NCI-H226 (cell line): ENCODE data around the gene CDH23.
A peak's percentile ranks its signal among the peaks of the same experiment; 100 is the strongest.

Experiments used
- DNase-seq: peaks from one replicate; pipeline ENCODE4 v3.0.0-alpha.2; 2015

The CDH23 gene

DNA sequence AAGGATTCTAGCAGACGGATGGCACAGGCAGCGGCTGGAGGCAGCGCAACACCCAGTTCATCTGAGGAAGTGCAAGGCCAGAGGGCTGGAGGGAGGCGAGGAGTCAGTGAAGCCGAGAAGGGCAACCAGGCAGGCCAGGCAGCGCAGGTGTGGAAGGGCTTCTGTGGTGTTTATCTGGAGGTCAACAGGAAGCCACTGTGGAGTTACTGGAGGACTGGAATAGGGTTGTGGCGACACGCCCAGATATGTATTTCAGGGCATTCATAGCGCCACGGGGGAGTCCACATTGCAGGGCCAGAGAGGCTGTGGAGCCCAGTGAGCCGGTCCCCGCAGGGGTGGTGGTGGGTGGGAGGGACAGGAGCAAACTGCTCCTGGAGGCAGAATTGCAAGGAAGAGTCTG, 150.6 kb downstream of the CDH23 start:
- DNase-seq, result no peak

DNA sequence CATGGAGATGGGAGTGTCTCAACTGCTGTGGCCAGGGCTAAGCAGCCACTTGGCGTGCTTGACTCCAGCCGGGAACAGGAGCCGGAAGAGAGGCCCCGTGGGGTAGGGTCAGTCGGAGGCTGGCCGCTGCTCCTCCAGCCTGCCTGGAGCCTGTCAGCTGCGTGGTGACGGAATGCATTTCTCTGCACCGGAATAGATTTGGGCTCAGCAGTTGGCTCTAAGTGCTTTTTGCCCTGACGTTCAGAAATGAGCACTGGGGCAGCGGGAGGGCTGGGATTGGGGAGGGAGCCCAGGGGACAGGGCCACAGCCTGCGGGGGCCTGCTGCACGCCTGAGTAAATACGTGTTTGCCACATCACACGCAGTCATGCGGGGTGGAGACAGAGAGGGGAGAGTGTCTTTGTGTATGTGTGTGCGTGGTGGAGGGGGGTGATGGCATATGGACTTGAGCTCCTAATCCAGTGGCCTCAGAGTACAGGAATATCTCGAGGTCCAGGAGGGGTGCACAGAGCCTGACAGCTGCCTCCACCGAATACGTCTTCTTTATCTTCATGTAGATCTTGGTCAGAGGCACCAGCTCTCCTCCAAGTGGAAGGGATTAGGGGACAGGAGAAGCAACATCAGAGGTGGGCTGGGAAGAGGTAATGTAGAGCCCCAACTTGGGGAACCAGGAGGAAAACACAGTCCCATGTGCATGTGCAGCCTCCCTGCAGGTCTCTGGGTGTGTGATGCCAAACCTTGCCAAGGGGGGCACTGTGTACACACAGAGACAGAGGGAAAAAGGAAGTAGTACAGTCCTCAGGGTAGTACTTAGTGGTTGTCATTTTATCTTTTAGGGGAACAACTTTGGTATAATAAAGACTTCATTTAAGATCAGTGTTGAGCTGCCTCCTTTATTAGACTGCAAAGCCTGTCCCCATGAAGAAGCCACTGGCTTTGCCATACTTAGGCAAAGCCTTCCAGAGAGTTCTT, 151.4 kb downstream of the CDH23 start:
- peak; percentile 19 for DNase-seq

DNA sequence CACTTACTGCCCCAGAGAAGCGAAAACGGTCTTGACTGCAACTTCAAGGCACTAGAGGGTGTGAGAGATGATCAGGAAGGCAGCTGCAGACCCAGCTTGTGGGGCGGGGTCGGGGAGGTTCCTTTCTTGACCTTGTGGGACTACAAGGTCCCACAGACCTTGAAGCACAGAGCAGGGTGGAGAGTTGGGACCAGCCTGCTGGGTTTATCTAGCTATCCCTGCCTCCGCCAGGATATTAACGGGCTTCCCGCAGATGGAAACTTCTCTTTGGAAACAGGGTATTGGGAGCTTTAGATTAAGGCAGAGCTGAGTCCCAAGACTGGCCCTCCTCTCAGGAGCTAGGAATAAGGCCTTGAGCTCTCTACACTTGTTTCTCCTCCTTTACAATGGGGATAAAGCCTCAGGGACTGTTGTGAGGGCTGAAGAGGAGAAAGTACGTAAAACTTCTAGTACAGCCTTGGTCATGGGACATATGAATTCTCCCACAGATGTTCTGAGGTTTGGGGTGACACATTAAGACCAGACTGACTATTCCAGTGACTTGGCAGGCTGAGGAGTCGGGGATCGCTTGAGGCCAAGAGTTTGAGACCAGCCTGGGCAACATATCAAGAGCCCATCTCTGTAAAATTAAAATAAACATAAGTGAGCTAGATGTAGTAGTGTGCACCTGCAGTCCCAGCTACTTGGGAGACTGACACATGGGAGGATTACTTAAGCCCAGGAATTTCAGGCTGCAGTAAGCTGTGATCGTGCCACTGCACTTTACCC, 153.2 kb downstream of the CDH23 start:
- DNase-seq, result no peak

DNA sequence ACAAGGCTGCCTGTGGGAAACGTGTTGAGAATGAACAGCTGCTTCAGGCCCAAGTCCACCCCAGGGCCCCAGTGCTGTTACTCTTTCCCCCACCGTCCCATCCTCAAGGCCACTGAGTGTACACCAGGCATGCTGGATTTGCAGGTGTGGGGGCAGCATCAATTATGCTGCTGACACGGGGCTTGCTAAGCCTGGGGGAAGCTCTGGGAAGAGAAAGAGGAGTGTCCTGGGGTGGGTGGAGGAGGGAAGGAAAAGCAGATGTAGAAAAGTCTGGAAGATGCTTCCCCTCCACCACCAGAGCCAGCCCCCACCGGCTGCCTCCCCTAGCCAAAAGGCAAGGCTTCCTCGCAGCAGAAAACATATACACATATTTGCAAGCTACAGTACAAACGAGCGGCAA, 153.9 kb downstream of the CDH23 start:
- no peak for DNase-seq

DNA sequence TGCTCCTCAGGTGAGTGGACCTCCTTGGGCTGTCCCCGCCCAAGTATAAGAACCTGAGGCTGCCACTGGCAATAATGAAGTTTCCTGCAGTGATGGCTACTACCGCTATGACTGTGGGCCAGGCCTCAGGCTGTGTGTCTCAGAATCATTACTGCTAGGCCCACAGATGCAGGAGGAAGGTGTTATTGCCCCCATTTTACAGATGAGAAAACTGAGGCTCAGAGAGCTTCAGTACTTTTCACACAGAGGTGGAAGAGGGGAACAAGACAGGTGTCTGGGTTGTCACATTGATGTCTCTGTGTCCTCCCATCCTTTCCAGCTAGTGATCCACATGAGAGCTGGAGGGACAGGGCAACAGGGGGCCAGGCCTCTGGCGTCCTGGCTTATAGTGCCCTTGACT, 155.2 kb downstream of the CDH23 start:
- no peak for DNase-seq

DNA sequence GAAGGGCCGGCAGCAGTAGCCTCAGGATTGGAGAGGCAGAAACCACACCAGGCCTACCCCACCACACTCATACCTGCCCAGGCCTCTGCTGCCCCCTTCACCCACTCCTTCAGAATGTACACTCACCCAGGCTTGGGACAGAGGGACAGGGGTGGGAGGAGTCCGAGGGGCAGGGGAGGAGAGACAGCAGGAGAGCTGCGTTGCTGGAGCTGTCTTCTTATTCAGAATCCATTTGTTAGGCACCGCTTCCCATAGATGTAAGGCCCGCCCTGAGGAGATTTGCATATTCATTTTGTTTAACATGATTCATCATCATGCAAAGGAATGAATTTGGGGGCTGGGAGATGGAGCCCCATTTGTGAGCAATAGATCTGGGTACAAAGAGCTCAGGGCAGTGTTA, 156.7 kb downstream of the CDH23 start:
- no peak for DNase-seq

DNA sequence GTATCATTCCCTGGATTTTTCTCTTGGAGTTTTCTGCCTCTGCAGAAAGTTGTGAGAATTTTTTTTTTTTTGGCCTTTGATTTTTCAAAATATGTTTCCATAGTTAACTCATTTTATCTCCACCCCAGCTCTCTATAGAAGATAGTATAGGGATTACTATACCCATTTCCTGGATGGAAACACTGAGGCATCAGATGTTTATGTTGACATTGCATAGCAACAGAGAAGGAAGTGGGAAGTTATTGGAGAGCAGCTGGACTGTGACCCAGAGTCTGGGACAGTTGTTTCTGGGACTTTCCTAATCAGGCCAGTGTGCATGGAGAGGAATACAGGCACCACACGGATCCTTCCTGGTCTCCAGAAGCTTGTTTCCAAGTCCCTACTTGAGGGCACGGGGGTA, 158.0 kb downstream of the CDH23 start:
- no peak for DNase-seq

DNA sequence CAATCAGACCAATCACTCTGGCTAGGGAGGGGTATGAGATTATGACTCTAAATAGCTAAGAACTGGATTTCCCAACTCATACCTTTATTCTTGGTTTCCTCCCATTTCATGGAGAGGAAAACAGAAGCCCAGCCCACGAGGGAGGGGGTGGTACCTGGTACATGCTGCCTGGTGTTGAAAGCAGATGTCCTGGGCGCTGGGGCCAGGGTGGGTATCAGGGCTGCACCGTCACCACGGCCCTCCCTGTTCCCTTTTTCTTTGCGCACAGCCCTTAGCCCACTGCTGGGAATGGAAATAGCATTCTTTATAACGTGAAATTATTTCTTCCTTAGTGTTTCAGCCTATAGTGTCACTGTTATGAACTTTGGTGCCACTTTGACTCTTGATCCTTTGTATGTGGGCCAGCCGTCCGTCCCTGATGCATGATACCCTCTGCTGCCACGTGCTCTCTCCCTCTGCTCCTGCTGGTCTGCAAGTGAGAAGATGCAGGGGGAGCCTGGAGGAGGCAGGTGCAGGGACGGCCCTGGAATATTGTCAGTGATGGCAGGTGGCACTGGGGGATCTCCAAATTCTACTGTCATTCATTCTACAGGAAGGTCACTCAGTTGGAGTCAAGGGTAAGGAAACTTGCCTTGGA, 158.5 kb downstream of the CDH23 start:
- DNase-seq, result no peak

DNA sequence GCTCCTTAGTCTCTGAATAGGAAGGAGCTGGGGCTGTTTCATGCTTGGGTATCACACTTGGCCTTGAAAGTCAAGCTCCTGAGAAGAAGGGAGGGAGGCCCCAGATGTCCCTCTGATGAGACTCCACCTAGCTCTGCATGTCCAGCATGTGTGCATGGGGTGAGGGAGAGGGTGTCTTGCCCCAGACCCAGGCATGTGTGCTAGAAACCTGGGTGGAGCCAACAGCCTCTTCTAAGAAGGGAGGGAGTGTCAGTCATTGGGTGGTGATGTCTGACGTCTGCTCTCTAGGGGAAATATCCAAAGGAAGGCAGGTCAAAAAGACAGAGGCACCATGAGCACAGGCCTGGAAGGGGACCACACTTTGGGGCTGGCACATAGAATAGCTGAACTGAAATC, 159.0 kb downstream of the CDH23 start:
- DNase-seq, result no peak

DNA sequence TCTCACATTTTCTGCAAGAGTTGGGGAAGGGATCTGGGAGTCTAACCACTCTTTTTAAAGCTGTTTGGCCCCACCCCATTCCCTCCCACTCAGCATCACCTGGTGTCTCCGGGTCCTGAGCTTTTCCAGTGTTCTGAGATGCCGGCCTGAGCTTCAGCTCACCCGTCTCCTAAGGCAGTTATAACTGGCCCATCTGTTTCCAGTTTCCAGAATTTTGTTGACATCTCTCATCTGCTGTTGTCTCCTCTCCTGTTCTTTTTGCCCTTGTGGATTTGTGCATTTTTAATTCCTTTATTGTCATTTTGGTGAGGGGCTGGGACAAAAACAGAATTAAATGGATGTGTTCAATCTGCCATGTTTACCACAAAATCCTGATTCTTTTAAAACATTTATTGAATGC, 162.3 kb downstream of the CDH23 start:
- no peak for DNase-seq

DNA sequence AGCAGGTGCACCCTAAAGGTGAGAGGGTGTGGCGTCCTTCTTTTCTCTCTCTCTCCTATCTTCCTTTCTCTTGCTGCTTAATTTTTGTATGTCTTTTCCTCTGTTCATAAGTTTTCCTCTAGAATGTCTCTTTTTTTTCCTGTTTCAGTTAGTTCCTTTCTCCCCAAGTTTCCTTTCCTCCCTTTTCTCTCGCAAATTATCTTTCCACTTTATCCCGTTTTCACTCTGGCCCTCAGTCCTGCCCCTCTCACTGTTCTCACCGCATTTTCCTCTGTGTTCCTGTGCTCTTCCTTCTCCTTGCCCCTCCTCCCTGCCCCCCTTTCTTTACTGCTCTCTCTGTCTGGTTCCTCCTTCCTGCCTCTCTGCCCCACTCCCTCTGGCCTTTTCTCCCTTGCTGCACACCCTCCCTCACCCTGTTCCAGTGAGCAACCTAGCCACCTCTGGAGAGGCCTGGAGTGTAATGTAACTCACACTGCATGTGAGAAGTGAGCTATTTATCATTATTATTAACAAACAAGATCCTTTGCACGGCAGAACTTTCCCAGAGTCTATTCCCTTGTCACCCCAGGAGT, 164.4 kb downstream of the CDH23 start:
- no peak for DNase-seq

DNA sequence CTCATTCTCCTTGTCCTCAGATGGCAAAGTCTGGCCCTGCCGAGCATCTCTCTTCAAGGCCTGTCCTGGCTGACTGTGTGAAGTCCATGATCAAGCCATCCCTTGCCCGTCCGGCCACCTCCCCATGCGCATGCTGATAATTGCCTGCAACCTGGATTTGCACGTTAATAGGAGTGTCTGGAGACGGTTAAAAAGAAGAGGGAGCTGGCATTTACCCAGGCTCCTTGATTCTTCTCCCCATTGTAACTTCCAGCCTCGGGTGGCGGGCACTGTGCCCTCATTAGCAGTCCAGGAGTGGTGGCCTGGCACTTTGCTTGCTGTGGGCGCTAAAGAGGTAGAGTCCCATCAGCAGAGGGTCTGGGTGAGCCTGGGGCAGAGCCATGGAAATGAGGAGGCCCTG, 165.5 kb downstream of the CDH23 start:
- no peak for DNase-seq

DNA sequence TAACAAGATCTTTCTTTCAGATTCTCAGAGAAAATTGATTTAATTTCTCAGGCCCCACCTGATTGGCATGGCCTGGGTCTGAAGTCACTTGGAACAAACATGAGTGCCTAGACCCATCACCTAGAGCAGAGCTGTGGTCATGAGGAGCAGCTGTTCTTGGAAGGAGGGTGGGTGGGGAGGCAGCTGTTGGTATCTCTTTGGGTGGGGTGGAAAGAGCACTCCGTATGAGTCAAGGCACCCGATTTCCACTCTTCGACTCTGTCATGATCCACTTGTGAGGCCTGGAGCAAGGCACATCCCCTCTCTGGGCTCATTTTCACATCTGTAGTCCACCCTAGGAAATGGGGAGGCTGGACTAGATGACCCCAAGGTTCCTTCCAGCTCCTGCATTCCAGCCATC, 166.2 kb downstream of the CDH23 start:
- no peak for DNase-seq

DNA sequence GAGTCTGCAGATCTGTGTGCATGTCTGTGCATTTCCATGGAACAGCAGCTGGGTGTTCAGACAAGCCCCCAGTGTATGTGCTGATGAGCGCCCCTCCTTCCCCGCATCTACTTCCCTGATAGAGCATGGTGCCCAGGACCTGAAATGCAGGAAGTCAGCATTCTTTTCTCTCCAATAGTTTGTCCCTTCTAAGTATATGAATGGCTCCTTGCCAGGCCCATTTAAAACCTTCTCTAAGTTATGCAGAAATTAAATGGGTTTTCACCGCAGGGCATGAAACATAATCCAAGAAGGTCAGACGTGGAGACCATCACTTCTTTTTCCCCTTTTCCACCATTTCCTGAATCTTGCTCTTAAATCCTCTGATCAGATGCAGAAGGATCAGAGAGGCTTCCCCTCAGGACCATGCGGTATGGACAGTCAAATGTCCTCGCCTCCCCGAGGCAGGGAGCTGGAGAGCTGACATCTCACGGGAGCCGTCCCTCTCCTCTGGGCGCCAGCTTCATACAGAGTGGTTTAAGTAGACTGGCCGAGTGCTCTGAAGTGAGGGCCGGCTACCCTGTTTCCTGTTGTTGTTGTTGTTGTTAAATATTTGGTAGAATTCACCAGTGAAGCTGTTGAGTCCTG, 167.6 kb downstream of the CDH23 start:
- DNase-seq, result no peak

DNA sequence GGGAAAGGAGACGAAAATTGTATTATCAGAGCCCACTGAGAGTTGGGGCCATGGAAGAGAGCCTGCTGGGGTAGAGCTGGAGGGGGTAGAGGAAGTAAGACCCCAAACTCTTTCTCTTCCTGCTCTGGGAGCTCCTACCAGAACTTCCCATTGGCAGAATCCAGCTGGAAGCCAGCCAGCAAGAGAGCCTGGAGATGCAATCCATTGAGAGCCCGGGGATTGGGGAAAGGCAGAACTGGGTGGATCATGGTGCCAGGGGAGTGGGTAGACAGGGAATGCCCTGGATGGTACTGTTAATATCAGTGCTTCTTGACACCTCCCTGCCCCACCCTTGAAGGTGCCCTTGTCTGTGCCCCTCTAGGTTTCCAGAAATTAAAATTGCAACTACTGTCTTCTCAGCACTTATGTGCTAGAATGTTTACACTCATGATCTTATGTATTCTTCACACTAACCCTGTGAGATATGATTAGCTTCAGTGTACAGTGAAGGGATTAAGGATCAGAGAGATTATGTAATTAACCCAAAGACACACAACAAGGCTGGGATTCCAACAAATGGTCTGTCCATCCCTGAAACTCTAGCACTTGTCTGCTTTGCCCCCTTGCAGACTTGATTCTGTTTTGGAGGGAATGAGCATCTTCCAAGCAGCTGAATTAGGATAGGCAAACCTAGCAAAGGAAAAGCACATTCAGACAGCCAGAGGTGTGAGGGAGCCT, 168.7 kb downstream of the CDH23 start:
- no peak for DNase-seq

DNA sequence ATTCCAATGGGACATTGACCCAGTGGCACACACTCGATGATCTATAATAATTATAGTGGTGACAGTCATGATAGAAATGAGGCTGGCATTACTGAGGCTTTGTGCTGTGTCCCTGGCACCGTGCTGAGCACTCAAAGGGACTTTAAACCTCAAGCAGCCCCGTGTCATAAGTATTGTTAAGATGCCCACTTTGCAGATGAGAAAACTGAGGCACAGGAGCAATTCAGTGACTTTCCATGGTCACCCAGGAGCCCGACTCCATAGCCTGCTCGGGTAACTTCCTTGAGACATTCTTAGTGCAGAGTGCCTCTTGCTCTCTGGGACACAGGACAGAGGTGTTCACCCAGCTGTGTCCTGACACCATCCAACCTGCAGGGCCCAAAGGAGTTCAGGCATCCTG, 170.3 kb downstream of the CDH23 start:
- no peak for DNase-seq

DNA sequence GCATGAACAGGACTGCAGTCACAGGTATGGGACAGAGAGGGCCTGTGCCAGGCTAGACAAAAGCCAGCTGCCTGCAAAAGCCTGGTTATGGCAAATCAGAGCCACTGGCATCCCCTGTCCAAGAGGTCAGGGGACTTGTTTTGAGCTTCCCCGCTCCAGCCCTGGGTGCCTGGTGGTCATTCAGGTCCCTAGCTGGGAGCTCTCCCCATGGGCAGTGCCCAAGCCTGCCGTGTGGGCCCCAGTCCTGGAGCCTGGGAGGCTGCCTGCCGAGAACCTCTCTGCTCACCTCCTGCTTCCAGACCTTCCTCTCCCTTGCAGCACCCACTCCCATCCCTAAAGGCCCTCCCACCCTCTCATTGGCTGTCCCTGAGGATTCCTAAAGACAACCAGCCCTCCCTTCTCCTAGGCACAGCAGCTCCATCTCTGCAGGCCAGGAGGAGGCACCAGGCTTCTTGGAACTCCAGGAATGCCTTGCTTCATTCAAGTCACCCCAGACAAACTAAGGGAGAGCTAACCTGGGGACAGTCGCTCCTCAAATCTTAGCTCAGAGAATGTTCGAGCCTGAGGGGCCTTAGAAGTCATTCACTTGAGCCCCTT, 172.3 kb downstream of the CDH23 start:
- no peak for DNase-seq

DNA sequence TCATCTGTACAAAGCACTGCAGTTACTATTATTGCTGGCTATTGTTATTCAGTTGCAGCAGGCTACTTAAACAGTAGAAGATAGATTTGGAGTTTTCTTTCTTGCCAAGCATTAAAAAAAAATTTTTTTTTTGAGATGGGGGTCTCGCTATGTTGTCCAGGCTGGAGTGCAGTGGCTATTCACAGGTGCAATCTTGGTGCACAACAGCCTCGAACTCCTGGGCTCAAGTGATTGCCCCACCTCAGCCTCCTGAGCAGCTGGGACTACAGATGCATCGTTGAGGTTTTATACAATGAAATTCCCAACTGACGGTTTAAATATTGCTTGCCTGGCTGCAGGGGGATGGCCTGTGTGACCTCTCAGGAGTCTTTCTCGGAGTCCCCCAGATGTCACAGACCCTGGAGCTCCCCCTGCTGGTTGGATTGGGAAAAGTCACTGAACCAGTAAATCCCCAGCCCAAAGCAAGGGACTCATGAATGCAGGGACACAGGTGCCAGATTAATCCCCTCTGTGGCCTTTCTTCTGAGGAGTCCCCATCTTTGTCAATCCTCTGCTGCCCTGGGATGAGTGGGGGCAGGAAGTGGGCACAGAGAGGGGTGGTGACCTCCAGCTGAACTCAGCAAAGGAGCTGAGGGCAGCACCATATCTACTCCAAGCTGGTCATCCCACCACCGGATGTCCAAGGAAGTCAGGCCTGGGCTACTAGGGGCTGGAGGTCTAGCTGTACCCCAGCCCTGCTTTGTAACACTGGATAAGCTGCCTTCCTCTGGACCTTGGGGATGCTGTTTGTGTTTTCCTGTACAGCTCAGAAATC, 173.3 kb downstream of the CDH23 start:
- no peak for DNase-seq

DNA sequence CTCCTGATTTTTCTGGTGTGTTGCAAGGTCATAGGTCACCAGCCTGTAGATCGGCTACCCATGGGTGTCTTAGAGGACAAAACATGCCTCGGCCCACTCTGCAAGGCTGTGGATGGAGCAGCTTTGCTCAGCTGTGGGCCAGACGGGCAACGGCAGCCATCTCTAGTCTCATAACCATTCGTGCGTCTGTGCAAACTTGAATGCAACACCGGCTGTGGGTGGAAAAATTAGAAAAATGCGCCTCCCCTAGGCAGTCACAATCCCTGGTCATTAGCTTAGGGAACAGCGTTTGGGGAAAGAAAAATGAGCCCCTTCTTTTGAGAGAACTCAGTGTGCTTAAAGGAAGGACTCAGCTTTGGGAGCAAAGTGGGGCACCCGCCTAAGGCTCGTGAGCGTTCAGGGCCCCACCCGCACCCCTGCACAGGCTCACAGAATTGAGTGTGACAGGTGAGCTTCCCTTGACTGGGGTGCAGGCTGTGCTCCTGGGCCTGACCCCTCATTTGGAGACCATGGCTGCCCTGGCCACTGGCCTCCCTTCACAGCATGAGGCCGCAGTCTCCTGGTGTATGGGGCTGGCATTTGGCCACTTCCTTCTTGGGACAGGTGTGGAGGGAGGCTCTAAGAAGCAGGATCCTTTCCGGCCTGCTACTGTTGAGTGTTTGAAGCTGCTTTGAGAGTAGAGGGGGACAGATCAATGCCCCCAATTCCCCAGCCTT, 174.9 kb downstream of the CDH23 start:
- no peak for DNase-seq

DNA sequence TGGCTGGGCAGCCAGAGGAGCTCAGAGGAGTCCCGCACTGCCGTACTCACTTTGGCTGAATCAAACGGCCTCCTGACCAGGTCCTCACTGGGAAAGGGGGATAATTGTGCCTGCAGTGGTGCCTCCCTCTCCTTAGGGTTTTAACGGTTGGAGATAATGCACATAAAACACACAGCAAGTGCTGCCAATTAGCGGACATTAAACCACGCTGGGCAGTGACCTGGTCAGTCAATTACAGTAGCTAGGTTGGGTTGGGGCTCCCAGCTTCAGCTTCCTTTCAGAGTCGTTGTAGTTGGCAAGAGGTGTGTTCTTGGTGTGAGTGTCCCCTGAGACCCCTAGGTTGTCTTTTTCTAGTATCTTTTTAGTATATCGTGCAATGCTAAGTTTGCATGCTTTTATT, 176.2 kb downstream of the CDH23 start:
- no peak for DNase-seq
